Right lobe of liver (tissue), 6 donors: ENCODE data around the gene MED27. TPM values are rescaled to one million over a fixed set of nuclear protein-coding genes. Genes with fewer than 3 reads are reported as not detected.

Source experiments
- ATAC-seq, 4 donors: fragments of 200-7000 bp; cut with Tn5 transposase; one replicate each; pipeline ENCODE4 v1.9.1; 2020; ENCODE audit warnings: mild to moderate bottlenecking in 4 of 4, moderate library complexity in 4 of 4
- DNase-seq, 3 donors: peaks; one replicate each; pipeline ENCODE4 v3.0.0-alpha.2; 2020
- H3K27ac ChIP-seq, 3 donors: fragments of 200-600 bp; one replicate each; pipeline ENCODE4 v1.8.0; 2022
- H3K27me3 ChIP-seq, 2 donors: fragments of 200-600 bp; one replicate each; pipeline ENCODE4 v1.8.0; 2022
- H3K36me3 ChIP-seq, 4 donors: fragments of 200-600 bp; sonication (generic) in 1 of 4; one replicate each; pipeline versions ENCODE4 v1.5.1 to v1.8.0; 2017 to 2022; ENCODE audit warnings: control low read depth in 1 of 4
- H3K4me1 ChIP-seq, 4 donors: fragments of 200-600 bp; sonication (generic) in 1 of 4; one replicate each; pipeline versions ENCODE4 v1.5.1 to v1.8.0; 2017 to 2022; ENCODE audit warnings: control low read depth in 1 of 4
- H3K4me3 ChIP-seq, 3 donors: fragments of 200-600 bp; one replicate each; pipeline ENCODE4 v1.8.0; 2022
- H3K9me3 ChIP-seq, 4 donors: fragments of 200-600 bp; sonication (generic) in 1 of 4; one replicate each; pipeline versions ENCODE4 v1.5.1 to v1.8.0; 2017 to 2022; ENCODE audit warnings: control low read depth in 1 of 4
- POLR2A ChIP-seq: fragments of 450-650 bp; IDR thresholded peaks from one replicate; pipeline ENCODE4 v1.6.1; 2017; ENCODE audit warnings: antibody characterized with exemption, mild to moderate bottlenecking
- WGBS: methylation state at CpG from one replicate; pipeline ENCODE4 v1.1.6; 2018; ENCODE audit warnings: low coverage, low lambda C conversion rate; ENCODE audit not compliant: insufficient coverage; ENCODE audit errors: missing lambda C conversion rate; 5-methylcytosine and 5-hydroxymethylcytosine counted together
- intact Hi-C, 2 donors: fragments of 100-400 bp; cut with DNase I; formaldehyde crosslinking; loops; one replicate each; pipeline versions ENCODE4 v1.11.2 to v1.14.1; 2022
- total RNA-seq, 6 experiments: library from RNA; depleted of rRNA in 2 of 6; stranded (reverse); fragments of >200 nt in 2 of 6; fragmentation: NEBNext Ultra II Directional in 3 of 6; extraction: Animal tissue kit (Norgen Biotek cat#: 25700) in 3 of 6; gene quantifications; one replicate each; pipeline versions ENCODE4 v1.1.0 to v1.2.4, GENCODE V29; 2016 to 2023
- TF ChIP-seq, protein P1 (sequence below), 4 donors: fragments of 200-600 bp in 3 of 4; fragments of 450-650 bp in 1 of 4; IDR thresholded peaks; one replicate each; pipeline versions ENCODE4 v1.5.1 to v1.8.0; 2016 to 2022; ENCODE audit warnings: antibody characterized with exemption in 4 of 4, mild to moderate bottlenecking in 2 of 4
- donor health status: DM: no; HTN: yes; CAD: no.
- donor health status: DM: no; HTN: no; CAD: no.
- donor health status: DM: no; HTN: no; CAD: no.
- donor health status: DM: no; HTN: yes; CAD: no.
- donor health status: DM: no; HTN: yes; CAD: no.

MED27 gene
- total RNA-seq, 6 experiments from 2014 or later = 4.6 to 7.3 (median 6.1) TPM

DNA sequence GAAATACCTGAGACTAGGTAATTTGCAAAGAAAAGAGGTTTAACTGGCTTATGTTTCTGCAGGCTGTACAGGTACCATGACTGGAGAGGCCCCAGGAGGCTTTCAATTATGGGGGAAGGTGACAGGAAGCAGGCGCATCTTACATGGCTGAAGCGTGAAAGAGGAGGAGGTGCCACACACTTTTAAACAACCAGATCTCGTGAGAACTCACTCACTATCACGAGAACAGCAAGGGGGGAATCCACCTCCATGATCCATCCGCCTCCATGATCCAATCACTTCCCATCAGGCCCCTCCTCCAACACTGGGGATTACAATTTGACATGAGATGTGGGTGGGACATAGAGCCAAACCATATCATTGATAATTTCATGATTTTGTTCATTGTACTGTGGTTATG lies 2.5 kb upstream of the MED27 start:
- Histone ChIP-seq H3K27ac (no peak overlapping the region), H3K4me3 (no peak overlapping the region), H3K36me3 (peaks cover 0 to 1% (median 0%) of the 10 kb centered on the region in 4 donors), H3K9me3 (no peaks in the 10 kb centered on the region), H3K27me3 (no peaks in the 10 kb centered on the region), H3K4me1 (peaks cover 0 to 12% (median 6%) of the 10 kb centered on the region in 4 donors)
- ATAC-seq (no peak), DNase-seq (no peak)
- 41% methylated on average over 5 of the region's 5 CpGs for WGBS
- intact Hi-C loops = no loop called here
- TF ChIP-seq, protein P1, sequence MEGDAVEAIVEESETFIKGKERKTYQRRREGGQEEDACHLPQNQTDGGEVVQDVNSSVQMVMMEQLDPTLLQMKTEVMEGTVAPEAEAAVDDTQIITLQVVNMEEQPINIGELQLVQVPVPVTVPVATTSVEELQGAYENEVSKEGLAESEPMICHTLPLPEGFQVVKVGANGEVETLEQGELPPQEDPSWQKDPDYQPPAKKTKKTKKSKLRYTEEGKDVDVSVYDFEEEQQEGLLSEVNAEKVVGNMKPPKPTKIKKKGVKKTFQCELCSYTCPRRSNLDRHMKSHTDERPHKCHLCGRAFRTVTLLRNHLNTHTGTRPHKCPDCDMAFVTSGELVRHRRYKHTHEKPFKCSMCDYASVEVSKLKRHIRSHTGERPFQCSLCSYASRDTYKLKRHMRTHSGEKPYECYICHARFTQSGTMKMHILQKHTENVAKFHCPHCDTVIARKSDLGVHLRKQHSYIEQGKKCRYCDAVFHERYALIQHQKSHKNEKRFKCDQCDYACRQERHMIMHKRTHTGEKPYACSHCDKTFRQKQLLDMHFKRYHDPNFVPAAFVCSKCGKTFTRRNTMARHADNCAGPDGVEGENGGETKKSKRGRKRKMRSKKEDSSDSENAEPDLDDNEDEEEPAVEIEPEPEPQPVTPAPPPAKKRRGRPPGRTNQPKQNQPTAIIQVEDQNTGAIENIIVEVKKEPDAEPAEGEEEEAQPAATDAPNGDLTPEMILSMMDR (IDR thresholded peaks at IDR 0.05) = no peak
- TF ChIP-seq POLR2A = no peak

DNA sequence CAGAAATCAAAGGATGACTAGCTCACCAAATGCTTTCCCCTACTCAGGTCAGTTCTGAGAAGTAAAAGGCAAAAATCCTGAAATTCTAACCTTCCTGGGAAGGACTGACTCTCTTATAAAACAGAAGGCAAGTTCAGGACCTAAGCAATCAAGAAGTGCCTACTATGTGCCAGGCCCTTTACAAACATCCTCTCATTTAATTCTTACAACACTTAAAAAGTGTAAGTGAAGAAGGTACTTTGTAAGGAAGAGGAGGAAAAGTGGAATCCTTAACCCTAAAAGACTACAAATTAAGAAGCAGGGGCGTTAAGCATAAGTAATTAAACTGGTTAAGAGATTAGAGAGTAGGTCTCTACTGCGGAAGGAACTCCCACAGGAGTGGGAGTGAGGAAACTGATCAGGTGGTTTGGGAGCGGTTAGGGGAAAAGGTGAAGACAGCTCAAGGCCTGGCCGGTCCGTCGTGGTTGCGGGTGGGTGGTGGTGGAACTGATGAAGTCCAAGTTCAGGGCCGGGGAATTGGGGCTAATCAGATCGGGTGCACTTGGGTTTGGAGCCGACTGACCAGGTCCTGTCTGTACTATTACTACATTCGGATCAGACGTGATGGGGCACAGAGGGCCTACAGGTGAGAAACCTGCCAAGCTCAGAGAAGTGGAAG lies 839 bp downstream of the MED27 start:
- TF ChIP-seq POLR2A = no peak
- TF ChIP-seq, protein P1 (IDR thresholded peaks at IDR 0.05) = no peak
- peaks cover 0 to 12% (median 6%) of the 10 kb centered on the region in 4 donors for H3K4me1 ChIP-seq
- ATAC-seq (peak in 2 of 4 donors; percentile 10 to 27), DNase-seq (no peak)
- H3K4me3 ChIP-seq = peak overlapping the region; percentile 90 to 95 (median 91)
- H3K36me3 ChIP-seq = peaks cover 0 to 9% (median 2%) of the 10 kb centered on the region in 4 donors
- intact Hi-C loops = no loop called here
- no peaks in the 10 kb centered on the region for H3K9me3 ChIP-seq
- peak overlapping the region in 1 of 3 donors; percentile 30 for H3K27ac ChIP-seq
- WGBS = 3% methylated on average over 7 of the region's 12 CpGs
- no peaks in the 10 kb centered on the region for H3K27me3 ChIP-seq

DNA sequence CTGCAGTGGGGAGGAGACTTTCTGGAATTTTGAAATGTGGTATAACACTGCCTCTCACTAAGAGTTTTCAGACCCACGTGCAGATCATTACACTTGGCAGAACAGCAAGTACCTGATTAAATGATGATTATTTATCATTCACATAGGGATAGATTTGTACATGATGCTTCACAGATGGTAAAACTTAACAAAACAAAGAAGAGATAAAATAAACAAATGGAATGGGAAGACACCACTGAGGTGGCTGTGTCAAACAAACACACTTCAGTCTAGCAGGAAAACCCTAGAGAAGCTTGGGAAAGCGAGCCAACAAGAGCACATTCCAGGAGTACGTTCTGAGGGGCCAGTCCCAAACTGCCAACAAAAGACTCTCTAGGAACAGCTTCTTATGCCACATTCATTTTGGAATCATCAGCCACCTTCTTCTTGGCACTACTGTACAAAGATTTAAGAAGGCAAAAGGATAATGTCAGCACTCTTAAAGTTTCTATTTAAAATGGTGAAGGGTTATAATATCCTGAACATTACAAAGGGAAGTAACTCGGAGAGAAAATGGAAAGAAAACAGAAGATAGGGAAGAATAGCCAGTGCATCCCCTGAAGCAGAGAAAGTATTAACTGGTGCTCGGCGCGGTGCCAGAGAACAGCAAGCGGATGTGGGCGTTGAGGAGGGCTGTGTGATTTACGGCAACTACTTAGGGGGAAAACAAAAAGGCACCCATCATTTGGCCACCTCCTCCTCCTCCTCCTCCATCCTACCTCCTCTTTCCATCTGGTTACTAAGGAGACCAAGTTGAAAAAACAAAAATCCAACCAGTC lies 1.6 kb downstream of the MED27 start:
- Histone ChIP-seq H3K4me3 (peak overlapping the region in 1 of 3 donors; percentile 95), H3K9me3 (no peaks in the 10 kb centered on the region), H3K36me3 (peaks cover 0 to 9% (median 2%) of the 10 kb centered on the region in 4 donors), H3K27me3 (no peaks in the 10 kb centered on the region), H3K4me1 (peaks cover 0 to 12% (median 6%) of the 10 kb centered on the region in 4 donors), H3K27ac (no peak overlapping the region)
- DNase-seq = no peak
- no peak for ATAC-seq
- intact Hi-C loops = no loop called here
- WGBS = 68% methylated on average over 10 of the region's 10 CpGs
- TF ChIP-seq, protein P1 (IDR thresholded peaks at IDR 0.05) = no peak
- TF ChIP-seq POLR2A = no peak

- DNase-seq = no peak
- no peaks in the 10 kb centered on the region for H3K27me3 ChIP-seq
- no peak overlapping the region for H3K4me3 ChIP-seq
- intact Hi-C loops = no loop called here
- H3K9me3 ChIP-seq = no peaks in the 10 kb centered on the region
- WGBS = 67% methylated on average over 2 of the region's 2 CpGs
- TF ChIP-seq, protein P1 (IDR thresholded peaks at IDR 0.05) = no peak
- no peak for TF ChIP-seq POLR2A
- peaks cover 0 to 12% (median 2%) of the 10 kb centered on the region in 4 donors for H3K36me3 ChIP-seq
- H3K4me1 ChIP-seq = peaks cover 0 to 12% (median 6%) of the 10 kb centered on the region in 4 donors
- H3K27ac ChIP-seq = no peak overlapping the region
- no peak for ATAC-seq
These were observed 3.8 kb downstream of the MED27 start for GRCh38 chr9:132075853-132076252.
